Trophoblast cell (in vitro differentiated cells and primary cell): Measurements from ENCODE around the gene LZTFL1.

Experiments
- DNase-seq, 2 donors: peaks; one replicate each; pipeline ENCODE4 v3.0.0-alpha.2; 2016
- H2AFZ ChIP-seq: 2 replicates; pipeline ENCODE4 v1.6.1; 2013; ENCODE audit warnings: low read length, moderate library complexity, mild to moderate bottlenecking; ENCODE audit not compliant: insufficient read depth, poor library complexity
- H2AK5ac ChIP-seq: 2 replicates; pipeline ENCODE4 v1.6.1; 2013; ENCODE audit warnings: mild to moderate bottlenecking, low read length
- H2BK120ac ChIP-seq: 2 replicates; pipeline ENCODE4 v1.6.1; 2013; ENCODE audit warnings: low read length, mild to moderate bottlenecking, moderate library complexity; ENCODE audit not compliant: insufficient read depth, poor library complexity
- H2BK12ac ChIP-seq: 2 replicates; pipeline ENCODE4 v1.6.1; 2013; ENCODE audit warnings: mild to moderate bottlenecking, low read length, moderate library complexity
- H2BK5ac ChIP-seq: 2 replicates; pipeline ENCODE4 v1.6.1; 2013; ENCODE audit warnings: low read length, low read depth, moderate library complexity, mild to moderate bottlenecking; ENCODE audit not compliant: poor library complexity
- H3K14ac ChIP-seq: 2 replicates; pipeline ENCODE4 v1.6.1; 2013; ENCODE audit warnings: mild to moderate bottlenecking, low read length
- H3K18ac ChIP-seq: 2 replicates; pipeline ENCODE4 v1.6.1; 2013; ENCODE audit warnings: mild to moderate bottlenecking, low read length
- H3K23ac ChIP-seq: 2 replicates; pipeline ENCODE4 v1.6.1; 2013; ENCODE audit warnings: low read length
- H3K27ac ChIP-seq: 2 replicates; pipeline ENCODE4 v1.5.1; 2013; ENCODE audit warnings: low read depth, mild to moderate bottlenecking, inconsistent platforms, low read length, moderate library complexity
- H3K27me3 ChIP-seq: 2 replicates; pipeline ENCODE4 v1.6.1; 2013; ENCODE audit warnings: inconsistent platforms, mild to moderate bottlenecking, low read length, moderate library complexity; ENCODE audit not compliant: insufficient read depth
- H3K36me3 ChIP-seq, 2 experiments: 1 replicate in 1 of 2; 2 replicates in 1 of 2; pipeline ENCODE4 v1.6.1; 2013; ENCODE audit warnings: low read length in 2 of 2, mild to moderate bottlenecking in 2 of 2, moderate library complexity in 1 of 2; ENCODE audit not compliant: insufficient read depth in 2 of 2, control insufficient read depth in 1 of 2
- H3K4ac ChIP-seq: 2 replicates; pipeline ENCODE4 v1.6.1; 2013; ENCODE audit warnings: low read depth, mild to moderate bottlenecking, low read length, moderate library complexity
- H3K4me1 ChIP-seq, 2 experiments: 1 replicate in 1 of 2; 2 replicates in 1 of 2; pipeline ENCODE4 v1.6.1; 2013; ENCODE audit warnings: low read length in 2 of 2, mild to moderate bottlenecking in 2 of 2, moderate library complexity in 1 of 2; ENCODE audit not compliant: insufficient read depth in 2 of 2, control insufficient read depth in 1 of 2
- H3K4me2 ChIP-seq: 2 replicates; pipeline ENCODE4 v1.6.1; 2013; ENCODE audit warnings: inconsistent platforms, mild to moderate bottlenecking, low read length, moderate library complexity
- H3K4me3 ChIP-seq: 2 replicates; pipeline ENCODE4 v1.5.1; 2013; ENCODE audit warnings: mild to moderate bottlenecking, low read depth, low read length, inconsistent platforms
- H3K79me1 ChIP-seq: one replicate; pipeline ENCODE4 v1.6.1; 2013; ENCODE audit warnings: low read length
- H3K79me2 ChIP-seq: 2 replicates; pipeline ENCODE4 v1.6.1; 2013; ENCODE audit warnings: low read length, mild to moderate bottlenecking; ENCODE audit not compliant: control insufficient read depth, insufficient read depth, poor library complexity
- H3K9ac ChIP-seq: 2 replicates; pipeline ENCODE4 v1.6.1; 2013; ENCODE audit warnings: mild to moderate bottlenecking, low read length
- H3K9me3 ChIP-seq: 2 replicates; pipeline ENCODE4 v1.6.1; 2013; ENCODE audit warnings: low read depth, mild to moderate bottlenecking, control low read depth, inconsistent platforms, low read length; ENCODE audit not compliant: insufficient read depth
- H4K12ac ChIP-seq: 2 replicates; pipeline ENCODE4 v1.6.1; 2013; ENCODE audit warnings: low read depth, mild to moderate bottlenecking, low read length, moderate library complexity
- H4K8ac ChIP-seq: 2 replicates; pipeline ENCODE4 v1.6.1; 2013; ENCODE audit warnings: low read depth, mild to moderate bottlenecking, low read length, moderate library complexity
- H4K91ac ChIP-seq: one replicate; pipeline ENCODE4 v1.6.1; 2013; ENCODE audit warnings: low read depth, mild to moderate bottlenecking, low read length, moderate library complexity
- WGBS: extraction: QIAGEN DNeasy Blood & Tissue Kit; methylation state at CpG from one replicate; pipeline ENCODE4 v1.1.7; 2013; ENCODE audit warnings: missing lambda C conversion rate; ENCODE audit not compliant: insufficient read length, insufficient coverage; ENCODE audit errors: extremely low coverage; 5-methylcytosine and 5-hydroxymethylcytosine counted together

The LZTFL1 gene

DNA sequence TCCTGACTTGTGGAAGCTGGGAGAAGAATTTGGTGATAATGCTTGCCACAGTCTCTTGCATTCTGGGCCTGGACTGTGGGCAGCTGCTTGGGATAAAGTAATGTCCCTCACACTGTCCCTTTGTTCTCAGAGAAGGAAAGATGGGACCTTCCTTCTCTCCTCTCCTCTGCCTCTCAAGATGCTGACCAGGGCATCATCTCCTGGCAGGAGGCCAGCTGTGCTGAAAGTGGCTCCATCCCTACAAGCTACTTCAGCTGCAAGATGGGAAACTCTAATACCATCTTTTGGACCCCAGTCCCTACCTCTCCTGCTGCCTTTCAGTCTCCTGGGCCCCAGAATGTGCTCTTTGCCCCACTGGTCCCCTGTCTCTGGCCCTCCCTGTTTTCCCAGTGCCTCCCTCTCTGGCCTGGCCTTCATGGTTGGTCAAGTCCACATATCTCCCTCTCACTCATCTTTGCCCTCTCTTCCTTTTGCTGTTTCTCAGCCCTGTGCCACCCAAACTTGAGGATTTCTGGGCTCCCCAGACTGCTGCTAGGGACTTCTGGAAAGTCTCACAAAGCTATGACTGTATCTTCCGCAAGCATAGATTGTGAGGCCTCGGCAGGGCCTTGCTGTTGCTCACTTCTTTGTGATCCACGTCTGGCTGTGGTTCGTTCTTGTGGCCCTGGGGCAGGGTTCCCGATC, 38.5 kb downstream of the LZTFL1 start:
- Histone ChIP-seq H3K4me2 (no peak overlapping the region), H3K27me3 (no peaks in the 10 kb centered on the region), H3K4ac (no peak overlapping the region), H2BK12ac (no peak overlapping the region), H3K27ac (no peak overlapping the region), H3K36me3 (no peaks in the 10 kb centered on the region), H3K79me1 (no peaks in the 10 kb centered on the region), H2BK5ac (no peak overlapping the region), H2AFZ (no peak overlapping the region), H2AK5ac (no peak overlapping the region), H3K14ac (no peak overlapping the region), H2BK120ac (no peak overlapping the region), H3K9ac (no peak overlapping the region), H4K91ac (no peak overlapping the region), H3K4me1 (no peaks in the 10 kb centered on the region), H3K18ac (no peak overlapping the region), H3K23ac (no peak overlapping the region), H3K9me3 (no peaks in the 10 kb centered on the region), H4K8ac (no peak overlapping the region), H3K79me2 (no peaks in the 10 kb centered on the region), H4K12ac (no peak overlapping the region), H3K4me3 (no peak overlapping the region)
- no CpG with 5 or more reads among the region's 5 CpGs for WGBS
- no peak for DNase-seq

DNA sequence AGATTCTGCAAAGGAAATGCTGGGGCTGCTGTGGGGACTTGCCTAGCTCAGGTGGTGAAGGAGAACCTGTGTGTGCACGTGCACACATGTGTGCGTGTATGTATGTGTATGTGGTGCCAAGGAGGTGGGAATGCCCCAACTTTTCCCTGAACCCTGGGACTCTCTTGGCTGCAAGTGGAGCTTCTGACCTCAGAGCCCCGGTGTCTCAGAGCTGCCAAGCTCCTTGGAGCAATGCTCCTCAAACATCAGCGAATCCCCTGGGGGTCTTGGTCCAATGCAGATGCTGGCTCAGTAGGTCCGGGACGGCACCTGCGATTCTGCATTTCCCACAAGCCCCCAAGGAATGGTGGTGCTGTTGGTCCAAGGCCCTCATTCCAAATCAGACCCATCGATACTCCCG, 39.8 kb downstream of the LZTFL1 start:
- H3K36me3 ChIP-seq: no peaks in the 10 kb centered on the region
- no peak overlapping the region for H2AFZ ChIP-seq
- H4K12ac ChIP-seq: no peak overlapping the region
- no peaks in the 10 kb centered on the region for H3K79me2 ChIP-seq
- H3K79me1 ChIP-seq: no peaks in the 10 kb centered on the region
- H3K4me3 ChIP-seq: no peak overlapping the region
- peaks cover 2% of the 10 kb centered on the region for H3K27me3 ChIP-seq
- no peak overlapping the region for H3K9ac ChIP-seq
- WGBS: no CpG with 5 or more reads among the region's 9 CpGs
- H3K27ac ChIP-seq: no peak overlapping the region
- no peak overlapping the region for H2BK12ac ChIP-seq
- no peaks in the 10 kb centered on the region for H3K9me3 ChIP-seq
- no peak overlapping the region for H2BK120ac ChIP-seq
- DNase-seq: no peak
- H3K4me2 ChIP-seq: no peak overlapping the region
- no peaks in the 10 kb centered on the region for H3K4me1 ChIP-seq
- no peak overlapping the region for H3K18ac ChIP-seq
- H2AK5ac ChIP-seq: no peak overlapping the region
- H2BK5ac ChIP-seq: no peak overlapping the region
- no peak overlapping the region for H4K91ac ChIP-seq
- no peak overlapping the region for H3K14ac ChIP-seq
- no peak overlapping the region for H3K4ac ChIP-seq
- H3K23ac ChIP-seq: no peak overlapping the region
- H4K8ac ChIP-seq: no peak overlapping the region

GRCh38 chr3:45800611-45801010, 41.3 kb downstream of the LZTFL1 start:
- H3K9ac ChIP-seq: no peak overlapping the region
- H3K9me3 ChIP-seq: peaks cover 2% of the 10 kb centered on the region
- no peak overlapping the region for H2BK5ac ChIP-seq
- H2AFZ ChIP-seq: no peak overlapping the region
- H4K12ac ChIP-seq: no peak overlapping the region
- H3K4me2 ChIP-seq: no peak overlapping the region
- no peak for DNase-seq
- no peak overlapping the region for H2BK120ac ChIP-seq
- no peak overlapping the region for H3K18ac ChIP-seq
- no peak overlapping the region for H3K4me3 ChIP-seq
- peaks cover 17% of the 10 kb centered on the region for H3K27me3 ChIP-seq
- no peak overlapping the region for H4K8ac ChIP-seq
- no peak overlapping the region for H4K91ac ChIP-seq
- no peak overlapping the region for H3K4ac ChIP-seq
- H2BK12ac ChIP-seq: no peak overlapping the region
- WGBS: no CpG with 5 or more reads among the region's 4 CpGs
- H3K36me3 ChIP-seq: no peaks in the 10 kb centered on the region
- no peak overlapping the region for H3K23ac ChIP-seq
- no peak overlapping the region for H3K14ac ChIP-seq
- H3K27ac ChIP-seq: no peak overlapping the region
- no peaks in the 10 kb centered on the region for H3K79me1 ChIP-seq
- no peak overlapping the region for H2AK5ac ChIP-seq
- peaks cover 5 to 7% of the 10 kb centered on the region in 2 experiments for H3K4me1 ChIP-seq
- no peaks in the 10 kb centered on the region for H3K79me2 ChIP-seq

DNA sequence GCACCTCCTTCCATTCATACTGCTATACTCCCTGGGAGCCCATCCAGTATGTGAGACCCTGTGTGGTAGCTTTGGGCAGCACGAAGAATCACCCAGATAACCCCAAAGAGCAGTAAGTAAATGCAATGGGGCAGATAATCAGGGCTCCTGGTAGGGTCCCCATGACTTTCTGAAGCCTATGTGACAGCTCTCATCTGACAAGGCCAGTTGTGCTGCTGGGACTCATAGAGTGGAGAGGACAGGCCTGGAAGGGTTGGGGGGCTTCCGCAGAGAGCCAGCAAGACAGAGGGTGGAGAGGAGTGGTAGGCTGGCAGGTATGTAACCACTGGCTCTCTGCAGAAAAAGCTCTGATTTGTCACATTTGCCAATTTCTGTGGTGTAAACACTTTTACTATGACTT, 42.3 kb downstream of the LZTFL1 start:
- H3K27me3 ChIP-seq: peaks cover 21% of the 10 kb centered on the region
- H4K12ac ChIP-seq: no peak overlapping the region
- H4K91ac ChIP-seq: no peak overlapping the region
- H3K23ac ChIP-seq: no peak overlapping the region
- H2AK5ac ChIP-seq: no peak overlapping the region
- H3K14ac ChIP-seq: no peak overlapping the region
- no peak overlapping the region for H3K27ac ChIP-seq
- no peaks in the 10 kb centered on the region for H3K79me2 ChIP-seq
- H2AFZ ChIP-seq: no peak overlapping the region
- no peak overlapping the region for H3K18ac ChIP-seq
- H2BK5ac ChIP-seq: no peak overlapping the region
- no CpG with 5 or more reads among the region's 2 CpGs for WGBS
- no peak overlapping the region for H4K8ac ChIP-seq
- H3K79me1 ChIP-seq: no peaks in the 10 kb centered on the region
- H3K4ac ChIP-seq: no peak overlapping the region
- H2BK120ac ChIP-seq: no peak overlapping the region
- DNase-seq: no peak
- peaks cover 2% of the 10 kb centered on the region for H3K9me3 ChIP-seq
- no peak overlapping the region for H3K4me3 ChIP-seq
- no peak overlapping the region for H3K9ac ChIP-seq
- no peak overlapping the region for H3K4me2 ChIP-seq
- peaks cover 5 to 7% of the 10 kb centered on the region in 2 experiments for H3K4me1 ChIP-seq
- no peaks in the 10 kb centered on the region for H3K36me3 ChIP-seq
- H2BK12ac ChIP-seq: no peak overlapping the region
